Hematopoietic multipotent progenitor cell treated with erythropoietin and hydrocortisone succinate and interleukin-3 and kit ligand, for 8 days (in vitro differentiated cells): ENCODE results near the gene UCN2.

Experiments used
- DNase-seq: peaks from one replicate; pipeline ENCODE4 v3.0.0-alpha.2; 2015

The UCN2 gene

DNA sequence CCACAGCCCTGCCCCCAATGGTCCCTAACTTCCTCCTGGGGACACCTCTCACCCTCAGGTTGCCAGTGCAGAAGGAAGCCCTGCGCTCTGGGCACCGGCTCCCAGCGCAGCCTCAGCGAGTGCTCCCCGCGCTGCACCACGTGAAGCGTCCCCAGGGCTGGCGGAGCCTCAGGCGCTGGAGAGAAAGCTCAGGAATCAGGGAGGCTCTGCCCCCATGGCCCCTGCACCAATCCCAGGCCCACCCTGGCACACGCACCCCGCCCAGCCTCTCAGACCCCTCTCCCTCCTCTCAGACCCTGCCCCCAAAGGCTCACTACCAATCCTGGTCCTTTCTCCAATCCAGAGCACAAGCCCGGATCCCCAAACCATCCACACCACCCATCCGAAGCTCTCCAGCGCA, 24.6 kb upstream of the UCN2 start:
- no peak for DNase-seq

GRCh38 chr3:48587686-48588085, 24.1 kb upstream of the UCN2 start:
- DNase-seq: no peak

GRCh38 chr3:48585411-48585810, 21.8 kb upstream of the UCN2 start:
- DNase-seq: no peak

- DNase-seq: no peak
Observed at GRCh38 chr3:48584836-48585235, 21.3 kb upstream of the UCN2 start.

DNA sequence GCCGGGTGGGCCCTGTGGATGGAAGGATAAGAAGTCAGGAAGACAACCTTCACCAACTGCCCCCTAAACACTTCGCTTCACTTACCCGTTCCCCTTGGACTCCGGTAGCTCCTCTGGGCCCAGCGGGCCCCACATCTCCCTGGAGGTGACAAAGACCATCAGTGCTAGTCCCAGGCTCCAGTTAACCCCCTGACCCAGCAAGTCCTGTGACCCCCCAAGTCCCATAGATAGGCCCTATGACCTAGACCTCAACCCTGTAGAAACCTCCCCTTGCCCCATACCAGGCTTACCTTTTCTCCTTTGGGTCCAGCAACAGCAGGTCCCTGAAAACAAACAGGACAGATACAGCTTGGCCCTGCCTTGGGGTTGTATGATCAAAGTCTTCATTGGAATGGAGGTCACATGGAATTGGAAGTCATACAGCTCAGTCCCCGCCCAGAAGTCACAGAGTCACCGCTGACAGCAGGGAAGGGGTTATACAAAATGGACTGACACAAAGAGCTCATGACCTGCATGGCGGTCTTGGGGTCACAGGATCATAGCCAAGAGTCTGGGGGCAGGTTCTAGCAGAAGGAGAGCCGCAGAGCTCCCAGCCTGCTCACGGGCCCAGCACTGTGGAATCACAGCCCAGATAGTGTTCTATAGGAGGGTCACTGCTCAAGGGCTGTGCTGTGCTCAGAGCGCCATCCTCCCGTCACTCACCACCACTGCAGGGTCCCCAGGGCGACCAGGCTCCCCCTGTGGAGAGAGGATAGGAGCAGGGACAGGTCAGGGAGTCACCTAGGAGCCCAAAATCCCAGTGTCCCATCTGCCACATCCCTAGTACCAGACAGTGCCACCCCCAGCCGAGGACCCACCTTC, 18.3 kb upstream of the UCN2 start:
- DNase-seq: no peak

GRCh38 chr3:48576647-48577046, 13.1 kb upstream of the UCN2 start:
- no peak for DNase-seq

DNA sequence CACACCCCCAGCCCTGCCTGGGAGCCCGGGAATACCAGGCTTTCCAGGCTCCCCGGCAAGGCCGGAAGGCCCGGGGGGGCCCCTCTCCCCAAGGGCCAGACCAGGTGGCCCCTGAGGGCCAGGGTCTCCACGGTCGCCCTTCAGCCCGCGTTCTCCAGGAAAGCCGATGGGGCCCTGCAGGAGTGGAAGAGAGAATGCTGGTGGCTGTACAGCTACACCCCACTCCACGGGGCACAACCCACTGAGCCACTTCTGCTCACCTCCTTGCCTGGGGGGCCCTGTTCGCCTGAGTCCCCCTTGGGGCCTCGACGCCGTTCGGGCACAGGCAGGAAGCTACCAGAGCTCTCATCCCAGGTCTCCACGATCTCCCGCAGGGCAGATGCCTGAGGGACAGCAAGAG, 11.8 kb upstream of the UCN2 start:
- DNase-seq: no peak

DNA sequence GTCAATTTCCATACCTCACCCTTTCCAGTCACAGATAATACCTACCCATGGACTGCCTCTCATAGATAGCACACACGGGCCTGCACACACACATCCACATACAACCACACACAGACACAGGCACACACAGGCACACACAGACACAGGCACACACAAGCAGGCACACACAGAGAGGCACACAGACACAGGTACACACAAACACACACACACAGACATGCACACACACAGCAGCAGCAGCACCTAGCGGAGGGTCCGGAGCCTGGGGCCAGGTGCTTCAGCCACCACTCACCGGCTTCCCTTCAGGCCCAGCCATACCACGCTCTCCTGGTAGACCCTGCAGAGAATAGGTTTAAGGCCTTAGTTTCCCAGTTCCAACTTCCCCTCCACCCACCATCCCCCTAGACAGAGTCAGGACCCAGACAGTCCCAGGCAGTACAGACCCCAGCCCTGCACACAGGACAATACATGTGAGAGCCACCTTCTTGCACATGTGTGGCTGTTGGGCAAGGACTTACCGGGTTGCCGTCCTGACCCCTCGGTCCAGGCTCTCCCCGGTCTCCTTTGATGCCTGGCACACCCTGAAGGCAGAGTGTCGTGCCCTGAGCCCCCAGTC, 10.5 kb upstream of the UCN2 start:
- no peak for DNase-seq

GRCh38 chr3:48572517-48572916, 8.9 kb upstream of the UCN2 start:
- no peak for DNase-seq

DNA sequence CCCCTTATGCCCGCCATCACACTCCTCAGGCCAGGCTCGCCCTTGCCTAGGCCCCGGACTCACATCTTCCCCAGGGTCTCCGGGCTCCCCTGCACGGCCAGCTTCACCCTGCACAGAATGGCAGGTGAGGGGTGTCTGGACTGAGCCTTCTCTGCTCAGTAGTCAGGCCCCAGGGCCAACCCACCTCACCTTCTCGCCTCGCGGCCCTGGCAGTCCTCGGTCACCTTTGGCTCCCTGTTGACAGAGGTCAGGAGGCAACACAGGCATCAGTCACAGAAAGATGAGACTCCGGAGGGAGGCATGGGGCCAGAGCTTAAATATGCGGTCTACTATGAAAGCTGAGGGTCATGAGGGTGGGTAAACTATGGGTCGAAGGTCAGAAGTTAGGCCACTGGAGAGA, 8.4 kb upstream of the UCN2 start:
- DNase-seq: no peak

- DNase-seq: no peak
Observed at GRCh38 chr3:48569808-48570450, 6.3 kb upstream of the UCN2 start.

GRCh38 chr3:48569400-48569799, 5.8 kb upstream of the UCN2 start:
- DNase-seq: no peak

DNA sequence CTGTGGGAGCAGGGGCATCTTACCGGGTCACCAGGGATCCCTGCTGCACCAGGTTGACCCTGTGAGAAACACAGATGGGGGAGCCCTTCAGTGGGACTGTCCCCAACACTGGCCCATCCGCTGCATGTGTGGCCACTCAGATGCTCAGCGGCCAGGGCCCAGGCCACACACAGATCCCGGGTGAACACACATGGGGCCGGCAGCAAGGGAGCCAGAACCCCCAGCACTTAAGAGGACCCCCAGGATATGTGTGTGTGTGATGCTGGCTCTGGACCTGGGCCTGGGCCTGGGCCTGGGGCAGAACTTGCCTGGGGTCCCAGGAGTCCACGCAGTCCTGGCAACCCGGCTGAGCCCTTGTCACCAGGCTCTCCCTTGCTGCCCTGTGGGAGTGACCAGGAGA, 4.9 kb upstream of the UCN2 start:
- no peak for DNase-seq

GRCh38 chr3:48567500-48567899, 3.9 kb upstream of the UCN2 start:
- DNase-seq: no peak

DNA sequence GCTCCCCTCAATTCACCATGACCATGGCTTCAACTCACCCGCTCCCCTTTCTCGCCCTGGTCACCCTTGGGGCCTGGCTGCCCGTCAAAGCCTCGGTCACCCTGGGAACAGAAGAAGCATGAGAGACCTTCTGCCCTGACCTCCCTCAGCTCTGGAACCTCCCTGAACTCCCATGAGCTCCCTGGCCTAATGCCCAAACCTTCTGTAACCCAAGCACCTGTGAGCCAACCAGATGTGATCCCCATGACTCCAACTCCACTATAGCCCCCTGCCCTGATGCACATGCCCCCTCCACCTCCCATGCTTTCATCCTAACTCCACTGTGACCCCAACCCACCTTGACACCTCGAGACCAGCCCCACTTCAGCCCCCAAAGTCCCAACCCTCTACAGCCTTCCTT, 3.5 kb upstream of the UCN2 start:
- DNase-seq: no peak

DNA sequence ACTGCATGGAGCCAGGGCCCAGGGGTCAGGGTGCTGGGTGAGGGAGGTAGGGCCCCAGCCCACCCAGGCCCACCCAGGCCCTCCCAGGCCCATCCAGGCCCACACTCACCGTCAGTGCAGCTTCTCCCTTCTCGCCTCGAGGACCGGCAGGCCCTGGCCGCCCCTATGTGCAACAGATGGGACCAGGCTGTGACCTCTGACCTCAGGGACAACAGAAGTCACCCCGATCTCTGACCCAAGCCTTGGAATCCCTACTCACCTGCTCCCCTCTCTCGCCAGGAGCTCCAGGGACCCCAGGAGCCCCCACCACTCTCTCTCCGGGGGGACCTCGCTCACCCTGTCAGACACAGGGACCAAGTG, 2.8 kb upstream of the UCN2 start:
- DNase-seq: no peak

DNA sequence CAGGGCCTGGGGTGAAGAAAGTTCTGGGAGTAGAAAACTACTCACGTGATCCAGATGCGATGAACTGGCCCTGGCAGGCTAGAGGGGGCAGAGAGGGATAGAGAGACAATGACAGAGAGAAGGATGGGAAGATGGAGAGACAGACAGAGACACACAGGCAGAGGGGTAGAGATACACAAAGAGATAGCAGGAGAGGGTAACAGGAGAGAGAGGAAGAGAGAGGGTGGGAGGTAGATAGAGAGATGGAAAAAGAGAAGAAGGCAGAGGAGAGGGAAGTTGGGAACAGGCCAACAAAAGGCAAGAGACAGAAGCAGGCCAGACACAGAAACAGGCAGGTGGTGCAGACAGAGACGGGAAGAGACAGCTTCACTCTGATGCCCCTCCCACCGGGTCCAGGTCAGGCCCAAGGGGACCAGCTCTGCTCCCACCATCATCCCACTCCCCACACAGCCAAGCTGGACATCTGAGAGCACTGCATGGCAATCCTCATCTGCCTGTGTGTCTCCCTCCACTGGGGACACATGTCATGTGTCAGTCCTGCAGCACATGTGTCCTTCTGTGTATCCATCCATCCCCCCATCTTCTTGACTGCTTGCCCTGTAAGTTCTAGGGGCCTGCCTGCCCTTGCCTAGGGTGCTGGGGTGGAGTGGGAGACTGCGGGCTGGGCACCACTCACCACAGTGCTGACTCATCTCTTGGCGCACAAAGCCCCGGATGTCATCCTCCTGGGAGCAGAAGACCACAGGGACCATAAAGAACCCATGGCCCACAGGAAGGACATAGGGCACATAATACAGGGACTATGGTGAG, 2.2 kb upstream of the UCN2 start:
- peak; percentile 66 for DNase-seq

- DNase-seq: no peak
Observed at GRCh38 chr3:48565186-48565585, 1.6 kb upstream of the UCN2 start.

DNA sequence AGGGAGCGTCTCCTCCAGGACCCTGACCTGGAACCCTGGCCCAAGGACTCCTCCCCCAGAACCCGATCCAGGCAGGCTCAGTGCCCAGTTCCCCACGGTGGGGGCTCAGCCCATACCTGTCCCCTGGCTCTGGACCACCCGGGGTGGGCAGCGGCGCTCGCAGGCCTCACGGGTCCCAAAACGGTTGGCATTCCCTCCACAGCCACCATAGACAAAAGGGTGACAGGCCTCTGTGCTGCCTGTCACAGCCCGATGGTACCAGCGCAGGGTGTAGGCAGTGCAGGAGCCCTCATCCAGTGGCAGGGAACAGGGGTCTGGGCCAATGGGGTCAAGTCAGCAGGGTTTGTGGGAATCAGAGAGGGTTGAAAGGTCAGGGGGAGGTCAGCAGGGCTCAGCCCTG, 1.1 kb upstream of the UCN2 start:
- DNase-seq: no peak

DNA sequence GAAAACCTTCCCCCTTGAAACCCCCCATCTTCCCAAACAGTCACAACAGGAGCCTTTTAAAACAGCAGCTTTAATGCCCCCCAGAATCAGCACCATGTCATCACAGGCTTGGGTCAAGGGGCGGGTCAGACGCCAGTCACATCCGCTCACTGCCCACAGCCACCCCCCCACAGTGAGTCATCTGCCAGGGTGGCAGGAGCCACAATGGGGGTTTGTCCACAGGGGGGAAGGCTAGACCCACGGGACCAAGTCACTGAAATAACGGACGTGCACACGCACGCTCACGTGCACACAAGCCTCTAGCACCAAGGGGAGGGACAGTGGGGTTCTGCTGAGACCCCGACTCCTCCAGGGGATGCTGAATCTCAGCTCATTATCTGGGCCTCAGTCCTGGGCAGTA, 441 bp upstream of the UCN2 start:
- peak; percentile 63 for DNase-seq

DNA sequence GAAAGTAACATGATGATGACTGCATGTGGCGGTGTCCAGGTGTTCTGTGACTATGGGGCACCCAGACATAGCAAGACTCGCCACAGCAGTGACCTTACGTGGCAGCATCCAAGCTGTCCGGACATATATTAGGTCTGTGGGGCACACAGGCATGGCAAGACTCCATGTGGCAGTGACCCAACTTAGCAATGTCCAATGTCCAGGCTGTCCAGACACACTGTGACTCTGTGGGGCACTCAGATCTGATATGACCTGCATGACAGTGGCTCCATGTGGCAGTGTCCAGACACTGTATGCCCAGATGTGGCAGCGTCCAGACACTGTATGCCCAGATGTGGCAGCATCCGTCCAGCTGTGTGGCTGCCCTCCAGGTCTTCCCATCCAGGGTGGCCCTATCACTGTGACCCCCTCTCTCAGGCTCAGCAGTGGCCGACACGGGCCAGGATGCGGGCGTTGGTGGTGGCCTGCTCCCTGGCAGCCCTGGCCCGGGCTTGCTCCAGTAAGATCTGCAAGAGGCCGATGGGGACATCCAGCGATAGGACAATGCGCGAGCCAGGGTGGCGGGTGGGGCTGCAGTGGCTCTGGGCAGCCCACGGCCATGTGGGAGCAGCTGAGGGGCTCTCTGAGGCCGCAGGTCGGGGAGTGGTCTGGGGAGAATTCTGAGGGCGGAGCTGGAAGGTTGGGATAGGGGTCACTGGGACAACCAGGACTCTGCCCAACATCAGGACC, 1.1 kb downstream of the UCN2 start:
- no peak for DNase-seq

- peak; percentile 63 for DNase-seq
Observed at GRCh38 chr3:48561045-48561736, 2.4 kb downstream of the UCN2 start.
